Measurements from ENCODE around the gene KCNJ11.

KCNJ11 gene

DNA sequence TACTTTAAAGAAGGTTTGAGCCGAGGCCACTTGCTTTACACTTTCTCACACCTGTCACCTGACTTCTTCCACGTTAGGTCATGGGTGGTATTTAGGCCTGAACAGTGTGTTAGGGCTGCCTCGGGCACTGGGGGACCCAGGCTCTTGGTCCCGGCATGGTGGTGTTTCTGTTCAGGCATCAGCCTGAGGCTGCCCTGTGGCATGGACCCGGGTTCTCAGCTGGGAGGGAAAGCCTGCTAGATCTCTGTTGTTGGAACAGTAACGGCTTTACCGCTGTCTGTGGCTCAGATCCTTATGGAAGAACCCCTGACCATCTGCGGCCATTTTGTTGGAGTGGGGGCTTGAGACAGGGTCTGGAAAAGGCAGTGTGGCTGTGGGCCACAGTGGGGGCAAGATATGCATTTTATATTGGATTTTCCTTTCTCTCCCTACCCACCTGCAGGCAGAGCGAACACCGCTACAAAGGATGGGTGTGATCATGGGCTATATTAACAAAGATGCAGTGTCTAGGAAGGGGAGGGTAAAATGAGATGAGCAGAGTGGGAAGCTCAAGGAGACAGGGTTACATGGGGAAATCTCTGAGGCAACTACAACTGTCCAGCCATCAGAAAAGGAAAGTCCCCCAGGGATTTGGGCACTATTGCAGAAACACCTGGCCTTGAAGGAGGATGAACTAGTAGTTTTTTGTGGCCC is 1.6 kb upstream of the KCNJ11 start:
- no peak for DNase-seq (ENCODE audit: low read depth)

DNA sequence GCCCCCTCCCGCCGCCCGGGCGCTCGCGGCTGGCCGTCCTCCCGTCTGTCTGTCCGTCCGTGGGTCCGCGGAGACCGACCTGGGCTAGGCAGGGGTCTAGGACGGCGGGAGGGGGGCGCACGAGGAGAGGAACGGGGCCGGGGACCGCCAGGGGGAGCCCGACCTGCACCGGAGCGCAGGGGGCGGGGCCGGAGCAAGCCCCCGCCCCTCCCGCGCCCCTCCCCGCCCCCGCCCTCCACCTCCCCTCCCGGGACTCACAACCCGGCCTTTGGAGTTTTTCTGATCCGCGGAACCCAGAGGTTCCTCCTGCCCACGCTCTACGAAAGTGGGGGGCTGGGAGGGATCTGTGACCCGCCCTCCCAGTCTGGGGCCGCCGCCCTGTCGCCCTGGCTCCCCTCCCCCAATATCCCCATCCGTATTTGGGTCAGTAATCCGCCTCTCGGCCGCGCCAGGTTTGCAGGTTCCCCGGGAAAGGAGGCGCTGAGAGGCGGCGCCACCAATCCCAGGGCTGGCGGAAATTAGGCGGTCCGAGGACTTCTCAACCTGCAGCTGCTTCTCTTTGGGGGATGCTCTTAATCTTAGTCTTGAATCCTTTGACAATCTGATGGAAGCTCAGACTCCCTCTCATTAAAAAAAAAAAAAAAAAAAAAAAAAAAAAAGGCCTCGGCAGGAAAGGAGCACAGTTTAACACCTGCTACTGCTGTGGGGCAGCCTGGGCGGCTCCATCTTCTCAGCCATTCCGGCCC is 925 bp upstream of the KCNJ11 start:
- DNase-seq (ENCODE audit: low read depth) = no peak

- no peak for DNase-seq (ENCODE audit: low read depth)
These were observed 648 bp downstream of the KCNJ11 start for GRCh38 chr11:17387811-17388210.

DNA sequence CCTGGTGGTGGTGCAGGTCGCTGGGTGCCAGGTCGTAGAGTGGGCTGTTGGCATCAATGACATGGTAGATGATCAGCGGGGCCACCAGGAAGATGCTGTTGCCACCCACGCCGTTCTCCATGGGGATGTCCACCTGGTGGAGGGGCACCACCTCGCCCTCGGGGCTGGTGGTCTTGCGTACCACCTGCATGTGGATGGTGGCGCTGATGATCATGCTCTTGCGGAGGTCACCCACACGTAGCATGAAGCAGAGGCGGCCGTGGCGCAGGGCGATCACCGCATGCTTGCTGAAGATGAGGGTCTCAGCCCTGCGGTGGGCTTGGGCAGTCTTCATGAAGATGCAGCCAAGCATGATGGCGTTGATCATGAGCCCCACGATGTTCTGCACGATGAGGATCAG is 1.2 kb downstream of the KCNJ11 start:
- no peak for DNase-seq (ENCODE audit: low read depth)

- no peak for DNase-seq (ENCODE audit: low read depth)
These were observed 2.0 kb downstream of the KCNJ11 start for GRCh38 chr11:17386331-17387084.

GRCh38 chr11:17385926-17386325 is 2.5 kb downstream of the KCNJ11 start:
- DNase-seq (ENCODE audit: low read depth) = no peak

- DNase-seq (ENCODE audit: low read depth) = no peak
These were observed 3.0 kb downstream of the KCNJ11 start for GRCh38 chr11:17385492-17385891.

GRCh38 chr11:17384002-17384511 is 4.4 kb downstream of the KCNJ11 start:
- peak; percentile 32 for DNase-seq (ENCODE audit: low read depth)

GRCh38 chr11:17383461-17383860 is 5.0 kb downstream of the KCNJ11 start:
- no peak for DNase-seq (ENCODE audit: low read depth)

GRCh38 chr11:17382046-17382728 is 6.3 kb downstream of the KCNJ11 start:
- no peak for DNase-seq (ENCODE audit: low read depth)

GRCh38 chr11:17381156-17381555 is 7.3 kb downstream of the KCNJ11 start:
- DNase-seq (ENCODE audit: low read depth) = no peak

DNA sequence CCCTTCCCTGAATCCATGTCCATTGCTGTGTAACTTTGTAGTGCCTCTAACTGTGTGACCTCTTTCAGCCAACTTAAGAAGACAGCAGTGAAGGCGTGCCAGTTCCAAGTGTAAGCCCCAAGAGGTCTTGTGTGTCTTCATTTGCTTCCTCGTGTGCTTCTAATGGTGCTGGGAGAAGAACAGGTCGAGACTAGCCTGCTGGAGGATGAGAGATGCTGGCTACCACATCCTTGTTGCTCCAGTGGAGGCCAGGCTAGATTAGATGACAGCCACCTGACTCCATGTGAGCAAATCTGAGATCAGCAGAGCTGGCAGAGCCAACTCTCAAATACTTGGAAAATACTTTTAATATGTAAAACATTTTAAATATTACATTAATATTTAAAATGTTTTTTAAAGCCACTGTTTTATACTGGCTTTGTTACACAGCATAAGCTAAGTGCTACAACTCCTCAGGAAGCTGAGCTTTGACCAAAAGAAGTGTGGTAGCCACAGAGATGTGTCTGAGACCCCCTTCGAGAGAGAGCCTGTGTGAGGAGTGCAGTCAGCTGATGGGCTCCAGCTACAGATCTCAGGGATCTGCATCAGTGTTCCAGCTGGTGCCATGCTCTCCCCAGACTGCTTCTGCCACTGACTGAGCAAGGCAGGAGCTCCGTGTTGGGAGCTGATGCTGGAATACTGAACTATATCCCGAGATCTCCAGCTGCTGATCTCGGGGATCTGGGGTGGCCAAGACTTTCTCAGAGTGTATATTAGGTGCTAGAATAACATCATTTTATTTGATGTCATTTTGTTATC is 8.9 kb downstream of the KCNJ11 start:
- DNase-seq (ENCODE audit: low read depth) = no peak

DNA sequence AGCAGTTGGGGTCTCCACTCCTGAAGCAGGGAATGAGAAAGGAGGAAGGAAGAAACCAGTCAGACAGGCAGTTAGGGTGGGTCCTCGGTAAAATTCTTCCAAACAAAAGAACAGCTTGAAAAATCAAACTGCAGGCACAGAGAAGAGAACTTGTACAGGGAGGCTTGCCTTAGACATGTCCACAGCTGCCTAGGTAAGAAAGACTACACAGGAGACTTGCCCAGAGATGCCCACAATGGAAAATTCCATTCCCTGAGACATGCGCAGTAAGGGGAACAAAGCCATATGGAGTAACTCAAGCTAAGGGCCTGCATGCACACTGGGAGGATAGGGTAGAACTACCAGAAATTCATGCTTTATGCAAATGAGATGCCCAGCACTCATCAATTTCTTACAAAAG is 9.8 kb downstream of the KCNJ11 start:
- no peak for DNase-seq (ENCODE audit: low read depth)

GRCh38 chr11:17376493-17376892 is 12.0 kb downstream of the KCNJ11 start:
- no peak for DNase-seq (ENCODE audit: low read depth)

- DNase-seq (ENCODE audit: low read depth) = no peak
These were observed 12.9 kb downstream of the KCNJ11 start for GRCh38 chr11:17375547-17375946.

DNA sequence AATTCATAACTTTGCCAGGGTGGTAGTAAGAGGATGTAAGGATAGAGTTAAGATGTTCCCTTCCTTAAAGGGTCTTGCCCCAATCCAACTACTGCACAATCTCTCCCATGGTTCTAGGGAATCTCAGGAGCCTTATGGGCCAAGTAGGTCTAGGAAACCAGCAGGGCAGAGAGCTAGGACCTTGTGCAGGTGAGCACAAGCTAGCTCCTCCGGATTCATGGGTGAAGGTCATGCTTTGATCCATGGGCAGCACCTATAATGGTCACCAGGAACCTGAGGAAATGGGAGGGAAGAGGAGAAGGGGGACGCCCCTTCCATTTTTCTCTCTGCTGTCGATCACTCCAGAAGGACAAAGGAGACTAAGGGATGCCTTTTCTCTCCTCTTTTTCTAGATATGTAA is 16.8 kb downstream of the KCNJ11 start:
- no peak for DNase-seq (ENCODE audit: low read depth)

DNA sequence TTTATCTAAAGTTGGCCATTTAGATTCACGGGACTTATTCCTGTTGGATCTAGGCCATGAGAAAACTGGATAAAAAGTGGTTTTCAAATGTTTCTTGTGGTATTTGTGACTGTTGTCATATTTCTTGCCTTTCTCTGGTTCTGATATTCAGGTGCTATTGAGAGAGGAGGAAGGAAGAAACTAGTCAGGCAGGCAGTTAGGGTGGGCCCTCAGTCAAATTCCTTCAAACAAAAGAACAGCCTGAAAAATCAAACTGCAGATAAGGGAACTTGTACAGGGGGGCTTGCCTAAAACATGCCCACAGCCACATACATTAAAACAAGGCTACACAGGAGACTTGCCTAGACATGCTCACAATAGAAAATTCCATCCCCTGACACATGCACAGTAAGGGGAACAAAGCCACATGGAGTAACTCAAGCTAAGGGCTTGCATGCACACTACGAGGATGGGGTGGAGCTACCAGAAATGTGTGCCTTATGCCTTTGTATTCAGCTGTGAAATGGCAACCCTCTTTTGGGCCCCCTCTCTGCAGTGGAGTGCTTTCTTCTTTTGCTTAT is 18.7 kb downstream of the KCNJ11 start:
- DNase-seq (ENCODE audit: low read depth) = no peak

DNA sequence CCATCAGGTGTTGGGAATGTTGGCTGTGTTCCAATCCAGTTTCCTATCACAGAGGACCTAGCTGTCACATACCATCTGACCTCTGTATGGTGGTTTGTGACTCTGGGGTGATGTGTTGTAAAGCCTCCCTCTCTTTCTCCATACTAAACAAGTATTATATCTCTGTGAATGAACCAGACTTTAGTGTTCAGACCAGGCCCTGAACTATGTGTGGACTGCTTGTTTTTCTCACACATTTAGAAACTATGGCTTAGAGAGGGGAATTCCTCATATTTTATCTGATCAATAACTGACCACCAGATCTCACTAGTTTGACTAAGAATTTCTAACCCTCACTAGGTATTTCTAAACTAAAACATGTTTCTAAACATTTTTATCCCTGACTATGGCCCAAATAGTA is 19.4 kb downstream of the KCNJ11 start:
- no peak for DNase-seq (ENCODE audit: low read depth)

GRCh38 chr11:17368551-17368950 is 19.9 kb downstream of the KCNJ11 start:
- DNase-seq (ENCODE audit: low read depth) = no peak

DNA sequence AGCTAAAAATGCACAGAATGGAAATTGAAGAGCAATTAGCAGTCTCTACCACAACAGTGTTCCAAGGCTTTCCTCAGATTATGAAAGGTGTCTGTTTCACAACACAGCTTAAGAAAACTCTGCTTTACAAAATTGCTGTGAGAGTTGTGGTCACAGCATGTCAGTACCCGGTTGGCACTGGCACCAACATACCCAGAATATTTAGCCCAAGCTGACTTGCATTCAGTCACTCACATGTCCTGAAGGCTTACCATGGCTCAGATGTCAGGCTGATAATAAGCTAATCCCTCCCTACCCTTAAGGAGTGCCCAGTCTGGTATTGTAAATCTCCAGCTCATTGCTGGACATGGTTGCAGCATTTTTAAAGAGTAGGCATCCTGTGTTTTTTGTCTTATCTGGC is 22.0 kb downstream of the KCNJ11 start:
- DNase-seq (ENCODE audit: low read depth) = no peak

DNA sequence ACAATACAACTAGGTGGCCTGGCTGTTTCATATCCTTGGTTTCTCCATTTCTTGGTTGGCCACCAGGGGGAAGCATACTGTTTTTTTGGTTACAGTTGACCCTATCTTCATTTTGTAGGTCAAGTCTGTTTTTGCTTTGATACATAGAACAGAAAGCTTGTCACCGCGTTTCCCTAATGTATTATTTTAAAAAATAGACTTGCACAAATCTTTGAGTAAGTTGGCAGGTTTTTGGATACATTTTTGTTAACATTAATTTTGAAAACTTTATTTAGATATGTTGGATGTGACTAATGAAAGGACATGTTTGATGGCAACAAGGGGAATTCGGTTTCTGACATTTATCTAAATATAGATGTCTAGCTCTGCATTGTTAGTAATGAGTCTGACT is 33.9 kb downstream of the KCNJ11 start:
- no peak for DNase-seq (ENCODE audit: low read depth)
